Endothelial cell of umbilical vein (primary cell): ENCODE results near the gene STAT5B. TPM values are rescaled to one million over a fixed set of nuclear protein-coding genes. Genes with fewer than 3 reads are reported as not detected.

Experiments
- BruUV-seq: library from RNA; stranded (reverse); fragments of 400-500 nt; replicated peaks from 2 replicates; lab custom pipeline; 2021; lab: Mats Ljungman, UMichigan
- CTCF ChIA-PET: fragments of 300-600, 350-600 bp; sonication (Branson Sonifier 250); formaldehyde crosslinking; loops from one replicate; lab custom pipeline; 2021; ENCODE audit warnings: antibody characterized with exemption, inconsistent platforms; lab: Charles Lee
- POLR2A ChIA-PET: fragments of 300-600, 350-600 bp; sonication (Branson Sonifier 250); formaldehyde crosslinking; loops from one replicate; lab custom pipeline; 2021; ENCODE audit warnings: antibody characterized with exemption, inconsistent platforms; lab: Charles Lee
- DNase-seq: peaks from one replicate; pipeline ENCODE4 v3.0.0-alpha.2; 2011; ENCODE audit warnings: low read depth, low spot score
- FAIRE-seq: peaks from 2 replicates; lab custom pipeline; 2011; peaks lifted over from hg19 to GRCh38; lab: Jason Lieb, UNC
- H2AFZ ChIP-seq: 2 replicates; pipeline ENCODE4 v1.6.0; 2012; ENCODE audit warnings: low read depth, low read length, control low read depth, inconsistent platforms
- H3K27ac ChIP-seq: 2 replicates; pipeline ENCODE4 v1.5.1; 2011; ENCODE audit warnings: low read depth, mild to moderate bottlenecking, control low read depth, low read length, moderate library complexity; ENCODE audit not compliant: insufficient read depth
- H3K27me3 ChIP-seq, 2 experiments: 2 replicates each; pipeline versions ENCODE4 v1.6.0 to v1.6.1; 2011; ENCODE audit warnings: low read length in 2 of 2, mixed read lengths in 1 of 2; ENCODE audit not compliant: control insufficient read depth in 2 of 2, insufficient read depth in 2 of 2
- H3K36me3 ChIP-seq, 2 experiments: 2 replicates in 1 of 2; 3 replicates in 1 of 2; pipeline ENCODE4 v1.5.1; 2011; ENCODE audit warnings: low read length in 2 of 2, mild to moderate bottlenecking in 1 of 2, moderate library complexity in 1 of 2; ENCODE audit not compliant: control insufficient read depth in 2 of 2, insufficient read depth in 2 of 2; ENCODE audit errors: extremely low read depth in 1 of 2
- H3K4me1 ChIP-seq: 3 replicates; pipeline ENCODE4 v1.5.1; 2011; ENCODE audit warnings: mild to moderate bottlenecking, low read length; ENCODE audit not compliant: control insufficient read depth, insufficient read depth; ENCODE audit errors: extremely low read depth
- H3K4me2 ChIP-seq: 2 replicates; pipeline ENCODE4 v1.6.1; 2011; ENCODE audit warnings: low read length, control low read depth, mixed read lengths; ENCODE audit not compliant: insufficient read depth
- H3K4me3 ChIP-seq, 3 experiments: fragments of 200-600 bp in 1 of 3; sonication (generic), shearing (Covaris generic) in 1 of 3; replicated peaks in 1 of 3; 2 replicates each; pipeline ENCODE4 v1.5.1; 2011 to 2016; ENCODE audit warnings: control low read depth in 3 of 3, low read length in 3 of 3, mild to moderate bottlenecking in 2 of 3, inconsistent platforms in 1 of 3, low read depth in 1 of 3, moderate library complexity in 1 of 3; ENCODE audit not compliant: insufficient read depth in 1 of 3
- H3K79me2 ChIP-seq: 2 replicates; pipeline ENCODE4 v1.6.0; 2012; ENCODE audit warnings: low read length, inconsistent platforms; ENCODE audit not compliant: control insufficient read depth, insufficient read depth
- H3K9ac ChIP-seq: replicated peaks from 2 replicates; pipeline ENCODE3; 2011; ENCODE audit warnings: low read length, control low read depth; ENCODE audit not compliant: insufficient read depth; ENCODE audit errors: extremely low read depth
- H3K9me1 ChIP-seq: replicated peaks from 3 replicates; pipeline ENCODE4 v1.6.0; 2011; ENCODE audit warnings: mild to moderate bottlenecking, low read length; ENCODE audit not compliant: control insufficient read depth, insufficient read depth; ENCODE audit errors: extremely low read depth
- H3K9me3 ChIP-seq: replicated peaks from 2 replicates; pipeline ENCODE4 v1.5.1; 2012; ENCODE audit warnings: low read length, inconsistent platforms; ENCODE audit not compliant: control insufficient read depth, insufficient read depth
- H4K20me1 ChIP-seq: replicated peaks from 2 replicates; pipeline ENCODE3; 2011; ENCODE audit warnings: mild to moderate bottlenecking, low read length; ENCODE audit not compliant: control insufficient read depth, insufficient read depth; ENCODE audit errors: extremely low read depth
- CTCF ChIP-seq, 2 donors: IDR thresholded peaks; 1 replicate in 1 of 2; 2 replicates in 1 of 2; pipeline ENCODE4 v1.5.1; 2011; ENCODE audit warnings: low read length in 2 of 2, mild to moderate bottlenecking in 2 of 2, moderate library complexity in 2 of 2, control low read depth in 1 of 2, inconsistent platforms in 1 of 2, low read depth in 1 of 2; ENCODE audit not compliant: insufficient read depth in 1 of 2; ENCODE audit errors: extremely low read depth in 1 of 2
- EZH2 ChIP-seq: IDR thresholded peaks from 2 replicates; pipeline ENCODE4 v1.6.1; 2012; ENCODE audit warnings: borderline replicate concordance, low read depth, mild to moderate bottlenecking, moderate library complexity, low read length, inconsistent platforms; ENCODE audit not compliant: severe bottlenecking
- FOS ChIP-seq: IDR thresholded peaks from 2 replicates; pipeline ENCODE4 v1.6.1; 2011; ENCODE audit warnings: mild to moderate bottlenecking, low read length, moderate library complexity, borderline replicate concordance; ENCODE audit not compliant: insufficient read depth
- GATA2 ChIP-seq: IDR thresholded peaks from 2 replicates; pipeline ENCODE4 v1.7.0; 2011; ENCODE audit warnings: low read depth, mild to moderate bottlenecking, moderate library complexity, mixed read lengths, low read length; ENCODE audit not compliant: insufficient read length, insufficient read depth
- JUN ChIP-seq: IDR thresholded peaks from 2 replicates; pipeline ENCODE4 v1.6.1; 2011; ENCODE audit warnings: borderline replicate concordance, low read depth; ENCODE audit not compliant: insufficient read length, insufficient read depth
- MYC ChIP-seq: IDR thresholded peaks from one replicate; pipeline ENCODE4 v1.6.1; 2011; ENCODE audit warnings: mild to moderate bottlenecking, low read depth, low read length
- POLR2A ChIP-seq: IDR thresholded peaks from 2 replicates; pipeline ENCODE4 v1.6.1; 2012; ENCODE audit warnings: low read depth, mild to moderate bottlenecking, control low read depth, low read length
- POLR2AphosphoS5 ChIP-seq: IDR thresholded peaks from 2 replicates; pipeline ENCODE4 v1.6.1; 2012; ENCODE audit warnings: low read depth, mild to moderate bottlenecking, control low read depth, low read length, moderate library complexity; ENCODE audit not compliant: insufficient read depth
- dilution Hi-C: fragments of 300-500 bp; cut with MboI; formaldehyde crosslinking; loops from one replicate; pipeline ENCODE4 v1.15.0; 2019; ENCODE audit warnings: low sequenced_read_pairs; ENCODE audit not compliant: extremely low pct_ligation_motif_present
- intact Hi-C: fragments of 100-400 bp; cut with micrococcal nuclease; formaldehyde crosslinking; loops from one replicate; pipeline ENCODE4 v1.10.0; 2022
- polyA plus RNA-seq, 4 experiments: library from polyadenylated mRNA; depleted of rRNA in 3 of 4; stranded (reverse) in 3 of 4; unstranded in 1 of 4; fragments of >200 nt; gene quantifications; 2 replicates each; pipeline versions ENCODE4 v1.2.1 to v1.2.3, GENCODE V29; 2011 to 2012; ENCODE audit warnings: missing spikeins in 1 of 4
- total RNA-seq: library from RNA; stranded (reverse); gene quantifications from 2 replicates; pipeline ENCODE4 v1.2.3, GENCODE V29; 2021
- TF ChIP-seq, protein P1 (sequence below): IDR thresholded peaks from 2 replicates; pipeline ENCODE4 v1.6.1; 2011; ENCODE audit not compliant: insufficient read depth, insufficient read length

The STAT5B gene
- total and polyA plus RNA-seq, 2 donors (not counting 3 experiments of a cell fraction or from before 2014, with no cell fraction given): 43.3 to 53.7 TPM

- Histone ChIP-seq H3K27ac (no peak overlapping the region), H3K9me1 (no peaks in the 10 kb centered on the region), H3K36me3 (no peaks in the 10 kb centered on the region), H4K20me1 (no peaks in the 10 kb centered on the region), H3K9ac (no peak overlapping the region), H3K27me3 (peaks cover 9 to 13% of the 10 kb centered on the region in 2 experiments), H3K79me2 (no peaks in the 10 kb centered on the region), H3K9me3 (no peaks in the 10 kb centered on the region), H3K4me2 (no peak overlapping the region), H3K4me1 (peaks cover 12% of the 10 kb centered on the region), H3K4me3 (no peak overlapping the region), H2AFZ (no peak overlapping the region)
- ChIA-PET CTCF (interaction anchor here (1.2 to 1.4 kb wide), 4 partner anchors 17 to 281 kb away, joined by 3 to 4 read pairs (median 3); no protein-coding TSS in a partner anchor), POLR2A (no interaction called here)
- dilution Hi-C loops (no loop called here), intact Hi-C loops (no loop called here)
- BruUV-seq: no TSS peak
- DNase-seq: no peak
- FAIRE-seq: no peak
- no peak for TF ChIP-seq JUN
- TF ChIP-seq POLR2AphosphoS5: no peak
- no peak for TF ChIP-seq MYC
- no peak for TF ChIP-seq FOS
- TF ChIP-seq GATA2: no peak
- no peak for TF ChIP-seq CTCF (IDR thresholded peaks at IDR 0.05; ENCODE audit: extremely low read depth in 1 of 2, insufficient read depth in 1 of 2, low read depth in 1 of 2, low read length in 2 of 2)
- TF ChIP-seq, protein P1, sequence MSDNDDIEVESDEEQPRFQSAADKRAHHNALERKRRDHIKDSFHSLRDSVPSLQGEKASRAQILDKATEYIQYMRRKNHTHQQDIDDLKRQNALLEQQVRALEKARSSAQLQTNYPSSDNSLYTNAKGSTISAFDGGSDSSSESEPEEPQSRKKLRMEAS: no peak
- TF ChIP-seq POLR2A: no peak
- no peak for TF ChIP-seq EZH2
These were observed 96.9 kb downstream of the STAT5B start for GRCh38 chr17:42179335-42179734.
